GM23338 (cell line): Measurements from ENCODE around the gene DOCK2. TPM values are rescaled to one million over a fixed set of nuclear protein-coding genes. Genes with fewer than 3 reads are reported as not detected.

Source experiments
- ATAC-seq: fragments of 200-7000 bp; cut with Tn5 transposase; 3 replicates; pipeline ENCODE4 v1.9.1; 2020
- DNase-seq: peaks from one replicate; pipeline ENCODE4 v3.0.0-alpha.2; 2015; ENCODE audit warnings: low spot score
- H2AFZ ChIP-seq: fragments of 200-600 bp; sonication (generic); 2 replicates; pipeline ENCODE4 v1.8.0; 2016; ENCODE audit warnings: antibody characterized with exemption, mild to moderate bottlenecking, moderate library complexity
- H3F3A ChIP-seq: fragments of 200-600 bp; sonication (generic); replicated peaks from 2 replicates; pipeline ENCODE4 v1.8.0; 2017; ENCODE audit warnings: antibody characterized with exemption, mixed run types, low read depth
- H3K27ac ChIP-seq: fragments of 200-600 bp; sonication (generic); 2 replicates; pipeline ENCODE4 v1.6.1; 2016; ENCODE audit warnings: low read depth
- H3K27me3 ChIP-seq: fragments of 200-600 bp; sonication (generic); 2 replicates; pipeline ENCODE4 v1.8.0; 2016; ENCODE audit warnings: mild to moderate bottlenecking, mixed run types, moderate library complexity; ENCODE audit not compliant: insufficient read depth
- H3K36me3 ChIP-seq: fragments of 200-600 bp; sonication (generic); 2 replicates; pipeline ENCODE4 v1.8.0; 2016; ENCODE audit warnings: mild to moderate bottlenecking; ENCODE audit not compliant: insufficient read depth
- H3K4me1 ChIP-seq: fragments of 200-600 bp; sonication (generic); 2 replicates; pipeline ENCODE4 v1.8.0; 2016; ENCODE audit warnings: mild to moderate bottlenecking, moderate library complexity; ENCODE audit not compliant: insufficient read depth
- H3K4me2 ChIP-seq: fragments of 200-600 bp; sonication (generic); 2 replicates; pipeline ENCODE4 v1.7.1; 2017; ENCODE audit warnings: mixed run types
- H3K4me3 ChIP-seq: fragments of 200-600 bp; sonication (generic); 2 replicates; pipeline ENCODE4 v1.6.1; 2016; ENCODE audit warnings: mixed run types
- H3K79me2 ChIP-seq: fragments of 200-600 bp; sonication (generic); replicated peaks from 2 replicates; pipeline ENCODE4 v1.8.0; 2017; ENCODE audit warnings: mild to moderate bottlenecking; ENCODE audit not compliant: insufficient read depth
- H3K9me2 ChIP-seq: fragments of 200-600 bp; sonication (generic); 2 replicates; pipeline ENCODE4 v1.8.0; 2017; ENCODE audit not compliant: insufficient read depth
- H4K20me1 ChIP-seq: fragments of 200-600 bp; sonication (generic); replicated peaks from 2 replicates; pipeline ENCODE4 v1.8.0; 2017; ENCODE audit warnings: mild to moderate bottlenecking; ENCODE audit not compliant: insufficient read depth
- H3K27ac Mint-ChIP-seq: 2 replicates; pipeline ENCODE4 v1.8.0; 2020; ENCODE audit warnings: inconsistent platforms, mild to moderate bottlenecking, moderate library complexity, mixed read lengths
- H3K27me3 Mint-ChIP-seq: 3 replicates; pipeline ENCODE4 v1.8.0; 2022; ENCODE audit warnings: low read depth, mild to moderate bottlenecking, moderate library complexity, mixed read lengths, inconsistent platforms; ENCODE audit not compliant: insufficient read depth, poor library complexity
- H3K36me3 Mint-ChIP-seq: 3 replicates; pipeline ENCODE4 v1.8.0; 2021; ENCODE audit warnings: low read depth, mild to moderate bottlenecking, inconsistent platforms, moderate library complexity, mixed read lengths
- H3K4me1 Mint-ChIP-seq: 3 replicates; pipeline ENCODE4 v1.8.0; 2020; ENCODE audit warnings: mild to moderate bottlenecking, inconsistent platforms, mixed read lengths
- H3K4me3 Mint-ChIP-seq: 3 replicates; pipeline ENCODE4 v1.8.0; 2021; ENCODE audit warnings: moderate library complexity, mild to moderate bottlenecking, inconsistent platforms, mixed read lengths
- H3K9me3 Mint-ChIP-seq: 3 replicates; pipeline ENCODE4 v1.8.0; 2020; ENCODE audit warnings: moderate library complexity, mild to moderate bottlenecking, inconsistent platforms, mixed read lengths
- CREB1 ChIP-seq: fragments of 250-450 bp; sonication (Bioruptor Pico); IDR thresholded peaks from 2 replicates; pipeline ENCODE4 v1.5.0; 2020; ENCODE audit warnings: low read depth, mild to moderate bottlenecking, moderate library complexity
- CTCF ChIP-seq, 2 experiments: fragments of 200-600 bp in 1 of 2; sonication (generic) in 1 of 2; conservative IDR thresholded peaks; 2 replicates each; pipeline versions ENCODE4 v1.5.1 to v1.6.1; 2016 to 2017; ENCODE audit warnings: antibody characterized with exemption in 2 of 2, low read depth in 2 of 2, mild to moderate bottlenecking in 2 of 2, moderate library complexity in 1 of 2
- ETS1 ChIP-seq: IDR thresholded peaks from 2 replicates; pipeline ENCODE4 v1.6.1; 2016; ENCODE audit warnings: antibody characterized with exemption
- EZH2 ChIP-seq: fragments of 200-600 bp; sonication (generic); IDR thresholded peaks from one replicate; pipeline ENCODE4 v1.8.0; 2017; ENCODE audit warnings: antibody characterized with exemption, mild to moderate bottlenecking, low read depth; ENCODE audit not compliant: unreplicated experiment
- EZH2phosphoT487 ChIP-seq: fragments of 200-600 bp; sonication (generic); IDR thresholded peaks from one replicate; pipeline ENCODE4 v1.8.1; 2018; ENCODE audit warnings: antibody characterized with exemption; ENCODE audit not compliant: unreplicated experiment
- JUNB ChIP-seq: IDR thresholded peaks from one replicate; pipeline ENCODE4 v1.6.1; 2016; ENCODE audit warnings: antibody characterized with exemption; ENCODE audit not compliant: unreplicated experiment
- NANOG ChIP-seq: IDR thresholded peaks from 2 replicates; pipeline ENCODE4 v1.6.1; 2016; ENCODE audit warnings: antibody characterized with exemption, borderline replicate concordance
- POLR2AphosphoS5 ChIP-seq: IDR thresholded peaks from 2 replicates; pipeline ENCODE4 v1.6.1; 2016; ENCODE audit warnings: antibody characterized with exemption, low read depth
- REST ChIP-seq: IDR thresholded peaks from one replicate; pipeline ENCODE4 v1.6.1; 2018; ENCODE audit warnings: antibody characterized with exemption; ENCODE audit not compliant: unreplicated experiment
- STAT1 ChIP-seq: IDR thresholded peaks from one replicate; pipeline ENCODE4 v1.6.1; 2016; ENCODE audit warnings: antibody characterized with exemption; ENCODE audit not compliant: unreplicated experiment
- ZNF114 ChIP-seq: fragments of 250-450 bp; sonication (Bioruptor Pico); IDR thresholded peaks from 2 replicates; pipeline ENCODE4 v1.5.0; 2020; ENCODE audit warnings: mild to moderate bottlenecking, moderate library complexity
- ZNF331 ChIP-seq: fragments of 250-450 bp; sonication (Bioruptor Pico); IDR thresholded peaks from 2 replicates; pipeline ENCODE4 v1.5.0; 2020; ENCODE audit warnings: low read depth, mild to moderate bottlenecking, moderate library complexity
- ZNF462 ChIP-seq: fragments of 250-450 bp; sonication (Bioruptor Pico); IDR thresholded peaks from 2 replicates; pipeline ENCODE4 v1.5.0; 2020; ENCODE audit warnings: mild to moderate bottlenecking, moderate library complexity
- polyA plus RNA-seq: library from polyadenylated mRNA; unstranded; fragments of >200 nt; fragmentation: Nextera tagmentation; extraction: Ambion mirVana; gene quantifications from 2 replicates; pipeline ENCODE4 v1.2.1, GENCODE V29; 2016
- total RNA-seq: library from RNA; depleted of rRNA; stranded (reverse); fragments of >200 nt; shearing (Covaris generic); gene quantifications from 2 replicates; pipeline ENCODE4 v1.2.3, GENCODE V29; 2014

Gene DOCK2
- total and polyA plus RNA-seq, 2 experiments from 2014 or later, result 3.7 to 9.4 TPM

GRCh38 chr5:169942181-169942580 lies 305.1 kb downstream of the DOCK2 start:
- Histone ChIP-seq H3K36me3 (no peaks in the 10 kb centered on the region), H3K27me3 (no peaks in the 10 kb centered on the region), H2AFZ (no peak overlapping the region), H3K79me2 (no peaks in the 10 kb centered on the region), H3K4me1 (peaks cover 9% of the 10 kb centered on the region), H3F3A (no peaks in the 10 kb centered on the region), H3K4me2 (no peak overlapping the region), H4K20me1 (no peaks in the 10 kb centered on the region), H3K27ac (no peak overlapping the region), H3K9me2 (no peaks in the 10 kb centered on the region), H3K4me3 (no peak overlapping the region)
- Mint-ChIP-seq H3K9me3 (no peaks in the 10 kb centered on the region), H3K27ac (no peak overlapping the region), H3K36me3 (no peaks in the 10 kb centered on the region), H3K4me3 (no peak overlapping the region), H3K4me1 (peaks cover 17% of the 10 kb centered on the region), H3K27me3 (peaks cover 2% of the 10 kb centered on the region)
- TF ChIP-seq EZH2phosphoT487 (no peak), ZNF331 (CRISPR knock-in tag) (no peak), ZNF114 (no peak), POLR2AphosphoS5 (no peak), CREB1 (CRISPR knock-in tag) (no peak), CTCF (conservative IDR thresholded peaks at IDR 0.05; ENCODE audit: low read depth in 2 of 2) (no peak), ETS1 (no peak), REST (no peak), NANOG (no peak), STAT1 (no peak), EZH2 (no peak), JUNB (no peak), ZNF462 (CRISPR knock-in tag) (no peak)
- ATAC-seq (no peak), DNase-seq (no peak)
